ENCODE data around the gene MAP2K1.
"Not testable (repeated sequence)": the region's sequence is repeated elsewhere in the genome, so short reads cannot be mapped to it uniquely, and the experiment has no call there.

The MAP2K1 gene

GRCh38 chr15:66484539-66485112, 97.9 kb downstream of the MAP2K1 start:
- Histone ChIP-seq H3K9ac (ENCODE audit: low read depth, low read length) (no peak overlapping the region), H3K9me3 (ENCODE audit: control insufficient read depth, insufficient read depth, low read length) (no peaks in the 10 kb centered on the region), H3K36me3 (ENCODE audit: insufficient read depth, low read length) (peaks cover 7% of the 10 kb centered on the region; the same call in 1 of the 2 replicates), H3K4me1 (ENCODE audit: insufficient read depth, low read length) (0 out of 2 replicates have a peak, but pooled peaks cover 6% of the 10 kb centered on the region)

GRCh38 chr15:66486887-66487286, 100.2 kb downstream of the MAP2K1 start:
- Histone ChIP-seq H3K9me3 (ENCODE audit: control insufficient read depth, insufficient read depth, low read length) (no peaks in the 10 kb centered on the region), H3K9ac (ENCODE audit: low read depth, low read length) (no peak overlapping the region), H3K36me3 (ENCODE audit: insufficient read depth, low read length) (peaks cover 7% of the 10 kb centered on the region; the same call in 1 of the 2 replicates), H3K4me1 (ENCODE audit: insufficient read depth, low read length) (0 out of 2 replicates have a peak, but pooled peaks cover 4% of the 10 kb centered on the region)

GRCh38 chr15:66488525-66488924, 101.8 kb downstream of the MAP2K1 start:
- Histone ChIP-seq H3K4me1 (ENCODE audit: insufficient read depth, low read length) (0 out of 2 replicates have a peak, but pooled peaks cover 4% of the 10 kb centered on the region), H3K9ac (ENCODE audit: low read depth, low read length) (no peak overlapping the region), H3K36me3 (ENCODE audit: insufficient read depth, low read length) (peaks cover 11% of the 10 kb centered on the region; the same call in 1 of the 2 replicates), H3K9me3 (ENCODE audit: control insufficient read depth, insufficient read depth, low read length) (no peaks in the 10 kb centered on the region)

GRCh38 chr15:66489179-66489791, 102.6 kb downstream of the MAP2K1 start:
- H3K4me1 ChIP-seq (ENCODE audit: insufficient read depth, low read length): peaks cover 4% of the 10 kb centered on the region; the same call in 1 of the 2 replicates
- H3K9me3 ChIP-seq (ENCODE audit: control insufficient read depth, insufficient read depth, low read length): no peaks in the 10 kb centered on the region
- H3K9ac ChIP-seq (ENCODE audit: low read depth, low read length): no peak overlapping the region
- H3K36me3 ChIP-seq (ENCODE audit: insufficient read depth, low read length): peaks cover 17% of the 10 kb centered on the region; the same call in 1 of the 2 replicates

GRCh38 chr15:66491846-66492245, 105.1 kb downstream of the MAP2K1 start:
- no peaks in the 10 kb centered on the region for H3K9me3 ChIP-seq (ENCODE audit: control insufficient read depth, insufficient read depth, low read length)
- H3K9ac ChIP-seq (ENCODE audit: low read depth, low read length): no peak overlapping the region
- H3K36me3 ChIP-seq (ENCODE audit: insufficient read depth, low read length): peaks cover 20% of the 10 kb centered on the region; the same call in 1 of the 2 replicates
- peaks cover 6% of the 10 kb centered on the region; the same call in 1 of the 2 replicates for H3K4me1 ChIP-seq (ENCODE audit: insufficient read depth, low read length)

GRCh38 chr15:66494262-66494661, 107.5 kb downstream of the MAP2K1 start:
- Histone ChIP-seq H3K36me3 (ENCODE audit: insufficient read depth, low read length) (peaks cover 25% of the 10 kb centered on the region), H3K4me1 (ENCODE audit: insufficient read depth, low read length) (peaks cover 4% of the 10 kb centered on the region), H3K9ac (ENCODE audit: low read depth, low read length) (no peak overlapping the region), H3K9me3 (ENCODE audit: control insufficient read depth, insufficient read depth, low read length) (no peaks in the 10 kb centered on the region)

GRCh38 chr15:66496951-66497501, 110.3 kb downstream of the MAP2K1 start:
- peak overlapping the region; percentile 94 for H3K9ac ChIP-seq (ENCODE audit: low read depth, low read length)
- H3K4me1 ChIP-seq (ENCODE audit: insufficient read depth, low read length): peaks cover 3% of the 10 kb centered on the region
- no peaks in the 10 kb centered on the region for H3K9me3 ChIP-seq (ENCODE audit: control insufficient read depth, insufficient read depth, low read length)
- H3K36me3 ChIP-seq (ENCODE audit: insufficient read depth, low read length): peaks cover 46% of the 10 kb centered on the region

GRCh38 chr15:66497502-66498455, 111.1 kb downstream of the MAP2K1 start, which contains the start of gene SNAPC5:
Gene SNAPC5 (minus strand): TSS chr15:66497762. CDS start chr15:66497731, 31 bp downstream.
- Histone ChIP-seq H3K4me1 (ENCODE audit: insufficient read depth, low read length) (peaks cover 6% of the 10 kb centered on the region), H3K9ac (ENCODE audit: low read depth, low read length) (peak within 1 kb of the TSS; percentile 94), H3K36me3 (ENCODE audit: insufficient read depth, low read length) (peaks cover 48% of the 10 kb centered on the region), H3K9me3 (ENCODE audit: control insufficient read depth, insufficient read depth, low read length) (no peaks in the 10 kb centered on the region)

- Histone ChIP-seq H3K9me3 (ENCODE audit: control insufficient read depth, insufficient read depth, low read length) (no peaks in the 10 kb centered on the region), H3K36me3 (ENCODE audit: insufficient read depth, low read length) (peaks cover 56% of the 10 kb centered on the region), H3K9ac (ENCODE audit: low read depth, low read length) (no peak overlapping the region), H3K4me1 (ENCODE audit: insufficient read depth, low read length) (peaks cover 8% of the 10 kb centered on the region)
These were observed 112.0 kb downstream of the MAP2K1 start for GRCh38 chr15:66498501-66499386.

- not testable (repeated sequence) for H3K9me3 ChIP-seq (ENCODE audit: control insufficient read depth, insufficient read depth, low read length); H3K4me1 ChIP-seq (ENCODE audit: insufficient read depth, low read length); H3K9ac ChIP-seq (ENCODE audit: low read depth, low read length)
- H3K36me3 ChIP-seq (ENCODE audit: insufficient read depth, low read length): peaks cover 52% of the 10 kb centered on the region
These were observed 113.6 kb downstream of the MAP2K1 start for GRCh38 chr15:66500346-66500745.

- H3K4me1 ChIP-seq (ENCODE audit: insufficient read depth, low read length): peaks cover 5% of the 10 kb centered on the region; the same call in 1 of the 2 replicates
- no peaks in the 10 kb centered on the region for H3K9me3 ChIP-seq (ENCODE audit: control insufficient read depth, insufficient read depth, low read length)
- H3K36me3 ChIP-seq (ENCODE audit: insufficient read depth, low read length): peaks cover 52% of the 10 kb centered on the region
- no peak overlapping the region for H3K9ac ChIP-seq (ENCODE audit: low read depth, low read length)
These were observed 115.8 kb downstream of the MAP2K1 start for GRCh38 chr15:66502491-66502890.

GRCh38 chr15:66503041-66503648, 116.4 kb downstream of the MAP2K1 start:
- Histone ChIP-seq H3K36me3 (ENCODE audit: insufficient read depth, low read length) (peaks cover 50% of the 10 kb centered on the region), H3K9ac (ENCODE audit: low read depth, low read length) (peak overlapping the region; percentile 98)
- not testable (repeated sequence) for H3K4me1 ChIP-seq (ENCODE audit: insufficient read depth, low read length); H3K9me3 ChIP-seq (ENCODE audit: control insufficient read depth, insufficient read depth, low read length)

All from ES-I3 (cell line).